HCT116 (cell line): ENCODE measurements around the gene SUSD4. TPM values are rescaled to one million over a fixed set of nuclear protein-coding genes. Genes with fewer than 3 reads are reported as not detected.

ENCODE experiments used
- ATAC-seq: fragments of 200-7000 bp; cut with Tn5 transposase; 2 replicates; pipeline ENCODE4 v1.9.1; 2020; ENCODE audit warnings: mild to moderate bottlenecking, moderate library complexity
- BruUV-seq: library from RNA; stranded (reverse); fragments of 400-500 nt; replicated peaks from 2 replicates; lab custom pipeline; 2021; lab: Mats Ljungman, UMichigan
- CTCF ChIA-PET: fragments of 300-600 bp; sonication (Branson Sonifier 250); formaldehyde crosslinking; loops from one replicate; lab custom pipeline; 2021; ENCODE audit warnings: antibody characterized with exemption; lab: Charles Lee
- POLR2A ChIA-PET: fragments of 300-600, 350-600 bp; sonication (Branson Sonifier 250); formaldehyde crosslinking; loops from one replicate; lab custom pipeline; 2021; ENCODE audit warnings: antibody characterized with exemption; lab: Charles Lee
- RAD21 ChIA-PET, 2 experiments: fragments of 300-600 bp; sonication (Branson Sonifier 250); formaldehyde crosslinking; loops; one replicate each; lab custom pipeline; 2023; ENCODE audit warnings: low total read pairs in 2 of 2; ENCODE audit not compliant: uncharacterized antibody in 2 of 2, unreplicated experiment in 2 of 2, low non-redundant PET in 1 of 2; lab: Charles Lee
- DNase-seq: peaks from one replicate; pipeline ENCODE4 v3.0.0-alpha.2; 2010; ENCODE audit warnings: low read depth, low spot score
- H2AFZ ChIP-seq: fragments of 200-600 bp; shearing (Covaris generic), sonication (generic); 2 replicates; pipeline ENCODE4 v1.6.1; 2017; ENCODE audit warnings: low read depth, mixed run types, mixed read lengths, antibody characterized with exemption, low read length; ENCODE audit not compliant: poor library complexity, severe bottlenecking
- H3K27ac ChIP-seq: 2 replicates; pipeline ENCODE4 v1.5.1; 2012; ENCODE audit warnings: low read depth, low read length
- H3K27me3 ChIP-seq: fragments of 200-600 bp; sonication (generic); 2 replicates; pipeline ENCODE4 v1.6.1; 2016; ENCODE audit warnings: mixed run types, low read length, mixed read lengths; ENCODE audit not compliant: insufficient read depth
- H3K36me3 ChIP-seq, 2 experiments: fragments of 200-500 bp in 1 of 2; fragments of 200-600 bp in 1 of 2; sonication (Bioruptor generic) in 1 of 2; sonication (generic) in 1 of 2; 2 replicates each; pipeline versions ENCODE4 v1.5.1 to v1.6.1; 2014 to 2016; ENCODE audit warnings: low read length in 2 of 2, inconsistent platforms in 1 of 2, mixed read lengths in 1 of 2, mixed run types in 1 of 2; ENCODE audit not compliant: insufficient read depth in 2 of 2, control insufficient read depth in 1 of 2
- H3K4me1 ChIP-seq, 2 experiments: fragments of 200-600 bp in 1 of 2; sonication (generic) in 1 of 2; 2 replicates each; pipeline versions ENCODE4 v1.5.1 to v1.6.1; 2012 to 2017; ENCODE audit warnings: low read length in 2 of 2, inconsistent platforms in 1 of 2, mild to moderate bottlenecking in 1 of 2, mixed read lengths in 1 of 2, mixed run types in 1 of 2, moderate library complexity in 1 of 2; ENCODE audit not compliant: insufficient read depth in 2 of 2, control insufficient read depth in 1 of 2
- H3K4me2 ChIP-seq: fragments of 200-600 bp; sonication (generic); 2 replicates; pipeline ENCODE4 v1.6.1; 2017; ENCODE audit warnings: mixed run types, low read length, mixed read lengths
- H3K4me3 ChIP-seq, 2 experiments: fragments of 200-600 bp in 1 of 2; sonication (generic) in 1 of 2; replicated peaks in 1 of 2; 2 replicates each; pipeline ENCODE4 v1.5.1; 2011 to 2016; ENCODE audit warnings: low read length in 2 of 2, control low read depth in 1 of 2, low read depth in 1 of 2, mild to moderate bottlenecking in 1 of 2, mixed read lengths in 1 of 2, mixed run types in 1 of 2
- H3K79me2 ChIP-seq: fragments of 200-600 bp; sonication (generic); 2 replicates; pipeline ENCODE4 v1.6.1; 2017; ENCODE audit warnings: mild to moderate bottlenecking, mixed run types, low read length, moderate library complexity, mixed read lengths; ENCODE audit not compliant: insufficient read depth
- H3K9ac ChIP-seq: fragments of 200-600 bp; sonication (generic); 2 replicates; pipeline ENCODE4 v1.6.1; 2016; ENCODE audit warnings: low read length, mixed read lengths
- H3K9me2 ChIP-seq: fragments of 200-600 bp; sonication (generic), shearing (Covaris generic); 2 replicates; pipeline ENCODE4 v1.6.1; 2017; ENCODE audit warnings: mixed run types, mild to moderate bottlenecking, moderate library complexity; ENCODE audit not compliant: insufficient read depth
- H3K9me3 ChIP-seq, 2 experiments: fragments of 200-500 bp in 1 of 2; fragments of 200-600 bp in 1 of 2; sonication (Bioruptor generic) in 1 of 2; sonication (generic) in 1 of 2; 2 replicates each; pipeline ENCODE4 v1.6.1; 2014 to 2017; ENCODE audit warnings: low read length in 2 of 2, mixed read lengths in 2 of 2, inconsistent platforms in 1 of 2, low read depth in 1 of 2, mild to moderate bottlenecking in 1 of 2, mixed run types in 1 of 2, moderate library complexity in 1 of 2; ENCODE audit not compliant: control insufficient read depth in 1 of 2, insufficient read depth in 1 of 2
- H4K20me1 ChIP-seq: fragments of 200-600 bp; sonication (generic), shearing (Covaris generic); 2 replicates; pipeline ENCODE4 v1.6.1; 2017; ENCODE audit warnings: mixed run types, mild to moderate bottlenecking, moderate library complexity; ENCODE audit not compliant: insufficient read depth
- CBX3 ChIP-seq: IDR thresholded peaks from 2 replicates; pipeline ENCODE4 v1.6.1; 2012; ENCODE audit warnings: low read depth
- CEBPB ChIP-seq: IDR thresholded peaks from 2 replicates; pipeline ENCODE4 v1.6.1; 2012; ENCODE audit warnings: low read depth
- CTCF ChIP-seq, 3 experiments: fragments of 200-600 bp in 1 of 3; sonication (generic) in 1 of 3; IDR thresholded peaks in 2 of 3; conservative IDR thresholded peaks in 1 of 3; 2 replicates each; pipeline ENCODE4 v1.5.1; 2012 to 2017; ENCODE audit warnings: low read depth in 2 of 3, low read length in 2 of 3, antibody characterized with exemption in 1 of 3, borderline replicate concordance in 1 of 3, control low read depth in 1 of 3, mild to moderate bottlenecking in 1 of 3, mixed read lengths in 1 of 3, mixed run types in 1 of 3, moderate library complexity in 1 of 3; ENCODE audit not compliant: insufficient read depth in 1 of 3
- ELF1 ChIP-seq: IDR thresholded peaks from 2 replicates; pipeline ENCODE4 v1.6.1; 2012; ENCODE audit warnings: low read depth, borderline replicate concordance
- EZH2phosphoT487 ChIP-seq: fragments of 200-600 bp; IDR thresholded peaks from 2 replicates; pipeline ENCODE4 v1.6.1; 2018; ENCODE audit warnings: antibody characterized with exemption, borderline replicate concordance
- FOSL1 ChIP-seq: IDR thresholded peaks from 2 replicates; pipeline ENCODE4 v1.6.1; 2012; ENCODE audit warnings: low read depth
- JUND ChIP-seq: IDR thresholded peaks from 2 replicates; pipeline ENCODE4 v1.6.1; 2012
- MAX ChIP-seq: IDR thresholded peaks from 2 replicates; pipeline ENCODE4 v1.6.1; 2012
- POLR2A ChIP-seq: IDR thresholded peaks from 2 replicates; pipeline ENCODE4 v1.7.0; 2011; ENCODE audit warnings: borderline replicate concordance; ENCODE audit not compliant: insufficient read depth, insufficient read length; ENCODE audit errors: extremely low read depth
- POLR2AphosphoS5 ChIP-seq: IDR thresholded peaks from 2 replicates; pipeline ENCODE4 v1.6.1; 2011; ENCODE audit warnings: mild to moderate bottlenecking, low read depth, low read length, moderate library complexity
- RAD21 ChIP-seq: IDR thresholded peaks from 2 replicates; pipeline ENCODE4 v1.6.1; 2012; ENCODE audit warnings: low read depth, mild to moderate bottlenecking
- SIN3A ChIP-seq: IDR thresholded peaks from 2 replicates; pipeline ENCODE4 v1.6.1; 2012; ENCODE audit warnings: low read depth
- SP1 ChIP-seq: IDR thresholded peaks from 2 replicates; pipeline ENCODE4 v1.6.1; 2012; ENCODE audit warnings: low read depth
- SRF ChIP-seq: IDR thresholded peaks from 2 replicates; pipeline ENCODE4 v1.6.1; 2012; ENCODE audit warnings: low read depth
- TCF7L2 ChIP-seq: IDR thresholded peaks from 2 replicates; pipeline ENCODE4 v1.7.0; 2011; ENCODE audit warnings: borderline replicate concordance, inconsistent platforms; ENCODE audit not compliant: insufficient read depth, insufficient read length; ENCODE audit errors: extremely low read depth
- YY1 ChIP-seq: IDR thresholded peaks from 2 replicates; pipeline ENCODE4 v1.6.1; 2011; ENCODE audit warnings: low read length, low read depth, moderate library complexity, mild to moderate bottlenecking; ENCODE audit not compliant: insufficient replicate concordance; ENCODE audit errors: extremely low read depth
- ZFX ChIP-seq: fragments of 450-650 bp; IDR thresholded peaks from 2 replicates; pipeline ENCODE4 v1.6.1; 2017
- intact Hi-C: fragments of 100-400 bp; cut with micrococcal nuclease; formaldehyde crosslinking; loops from 2 replicates; pipeline ENCODE4 v1.10.0; 2022
- total RNA-seq: library from RNA; stranded (reverse); gene quantifications from one replicate; pipeline ENCODE4 v1.2.1, GENCODE V29; 2021; ENCODE audit not compliant: unreplicated experiment
- TF ChIP-seq, protein P1 (sequence below): IDR thresholded peaks from 2 replicates; pipeline ENCODE4 v1.6.1; 2012; ENCODE audit warnings: low read depth
- TF ChIP-seq, protein P2 (sequence below): IDR thresholded peaks from 2 replicates; pipeline ENCODE4 v1.6.1; 2012
- TF ChIP-seq, protein P3 (sequence below): IDR thresholded peaks from 2 replicates; pipeline ENCODE4 v1.6.1; 2011; ENCODE audit warnings: mild to moderate bottlenecking, low read length, moderate library complexity; ENCODE audit not compliant: insufficient replicate concordance; ENCODE audit errors: extremely low read depth

The SUSD4 gene
- total RNA-seq, 1 experiment from 2014 or later, result 0.59 TPM

DNA sequence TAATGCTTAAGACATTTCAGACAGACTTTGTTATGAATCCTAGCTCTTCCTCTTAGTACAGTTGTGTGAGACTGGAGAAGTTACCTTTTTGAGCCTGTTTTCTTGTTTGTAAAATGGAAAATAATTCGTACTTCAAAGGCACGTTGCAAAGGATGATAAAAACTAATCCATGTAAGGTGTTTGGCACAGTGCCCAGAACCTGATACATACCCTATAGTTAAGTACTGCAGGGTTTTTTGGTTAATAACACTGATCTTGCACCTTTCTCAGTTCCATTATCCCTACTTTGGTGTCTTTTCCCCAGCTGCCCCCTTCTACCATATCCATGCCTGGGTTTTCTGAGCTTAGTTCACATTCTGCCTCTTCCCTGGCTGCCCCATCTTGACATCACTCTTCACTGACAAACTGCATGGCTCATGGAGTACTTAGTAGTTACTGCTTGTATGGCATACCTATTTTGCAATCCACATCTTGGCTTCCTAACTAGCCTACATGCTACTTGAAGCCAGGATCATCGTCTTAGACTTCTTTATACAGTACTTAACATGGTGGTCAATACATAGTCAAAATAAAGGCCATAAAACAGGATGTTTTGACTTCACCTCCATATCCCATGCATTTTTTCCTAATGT, 39.3 kb upstream of the SUSD4 start:
- Histone ChIP-seq H3K9me3 (no peaks in the 10 kb centered on the region), H2AFZ (peak overlapping the region; percentile 85), H3K9ac (no peak overlapping the region), H3K27me3 (no peaks in the 10 kb centered on the region)
- DNase-seq, result no peak
- TF ChIP-seq SP1 (no peak), CTCF (IDR thresholded peaks at IDR 0.05 in 2 of 3, conservative IDR thresholded peaks at IDR 0.05 in 1 of 3; ENCODE audit: borderline replicate concordance in 1 of 3, insufficient read depth in 1 of 3, low read depth in 2 of 3, low read length in 2 of 3) (no peak), EZH2phosphoT487 (no peak), CEBPB (no peak), SIN3A (no peak), POLR2AphosphoS5 (no peak), FOSL1 (no peak), YY1 (no peak), ELF1 (no peak), CBX3 (no peak), MAX (no peak), SRF (no peak), ZFX (no peak), RAD21 (no peak), POLR2A (no peak), TCF7L2 (no peak), JUND (no peak)
- TF ChIP-seq, protein P1, sequence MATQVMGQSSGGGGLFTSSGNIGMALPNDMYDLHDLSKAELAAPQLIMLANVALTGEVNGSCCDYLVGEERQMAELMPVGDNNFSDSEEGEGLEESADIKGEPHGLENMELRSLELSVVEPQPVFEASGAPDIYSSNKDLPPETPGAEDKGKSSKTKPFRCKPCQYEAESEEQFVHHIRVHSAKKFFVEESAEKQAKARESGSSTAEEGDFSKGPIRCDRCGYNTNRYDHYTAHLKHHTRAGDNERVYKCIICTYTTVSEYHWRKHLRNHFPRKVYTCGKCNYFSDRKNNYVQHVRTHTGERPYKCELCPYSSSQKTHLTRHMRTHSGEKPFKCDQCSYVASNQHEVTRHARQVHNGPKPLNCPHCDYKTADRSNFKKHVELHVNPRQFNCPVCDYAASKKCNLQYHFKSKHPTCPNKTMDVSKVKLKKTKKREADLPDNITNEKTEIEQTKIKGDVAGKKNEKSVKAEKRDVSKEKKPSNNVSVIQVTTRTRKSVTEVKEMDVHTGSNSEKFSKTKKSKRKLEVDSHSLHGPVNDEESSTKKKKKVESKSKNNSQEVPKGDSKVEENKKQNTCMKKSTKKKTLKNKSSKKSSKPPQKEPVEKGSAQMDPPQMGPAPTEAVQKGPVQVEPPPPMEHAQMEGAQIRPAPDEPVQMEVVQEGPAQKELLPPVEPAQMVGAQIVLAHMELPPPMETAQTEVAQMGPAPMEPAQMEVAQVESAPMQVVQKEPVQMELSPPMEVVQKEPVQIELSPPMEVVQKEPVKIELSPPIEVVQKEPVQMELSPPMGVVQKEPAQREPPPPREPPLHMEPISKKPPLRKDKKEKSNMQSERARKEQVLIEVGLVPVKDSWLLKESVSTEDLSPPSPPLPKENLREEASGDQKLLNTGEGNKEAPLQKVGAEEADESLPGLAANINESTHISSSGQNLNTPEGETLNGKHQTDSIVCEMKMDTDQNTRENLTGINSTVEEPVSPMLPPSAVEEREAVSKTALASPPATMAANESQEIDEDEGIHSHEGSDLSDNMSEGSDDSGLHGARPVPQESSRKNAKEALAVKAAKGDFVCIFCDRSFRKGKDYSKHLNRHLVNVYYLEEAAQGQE, result no peak
- TF ChIP-seq, protein P2, sequence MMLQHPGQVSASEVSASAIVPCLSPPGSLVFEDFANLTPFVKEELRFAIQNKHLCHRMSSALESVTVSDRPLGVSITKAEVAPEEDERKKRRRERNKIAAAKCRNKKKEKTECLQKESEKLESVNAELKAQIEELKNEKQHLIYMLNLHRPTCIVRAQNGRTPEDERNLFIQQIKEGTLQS, result no peak
- TF ChIP-seq, protein P3, sequence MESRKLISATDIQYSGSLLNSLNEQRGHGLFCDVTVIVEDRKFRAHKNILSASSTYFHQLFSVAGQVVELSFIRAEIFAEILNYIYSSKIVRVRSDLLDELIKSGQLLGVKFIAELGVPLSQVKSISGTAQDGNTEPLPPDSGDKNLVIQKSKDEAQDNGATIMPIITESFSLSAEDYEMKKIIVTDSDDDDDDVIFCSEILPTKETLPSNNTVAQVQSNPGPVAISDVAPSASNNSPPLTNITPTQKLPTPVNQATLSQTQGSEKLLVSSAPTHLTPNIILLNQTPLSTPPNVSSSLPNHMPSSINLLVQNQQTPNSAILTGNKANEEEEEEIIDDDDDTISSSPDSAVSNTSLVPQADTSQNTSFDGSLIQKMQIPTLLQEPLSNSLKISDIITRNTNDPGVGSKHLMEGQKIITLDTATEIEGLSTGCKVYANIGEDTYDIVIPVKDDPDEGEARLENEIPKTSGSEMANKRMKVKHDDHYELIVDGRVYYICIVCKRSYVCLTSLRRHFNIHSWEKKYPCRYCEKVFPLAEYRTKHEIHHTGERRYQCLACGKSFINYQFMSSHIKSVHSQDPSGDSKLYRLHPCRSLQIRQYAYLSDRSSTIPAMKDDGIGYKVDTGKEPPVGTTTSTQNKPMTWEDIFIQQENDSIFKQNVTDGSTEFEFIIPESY, result no peak
- TF ChIP-seq, all 23 proteins: peak for 0
- ATAC-seq, result no peak
- intact Hi-C loops, result no loop called here
- RAD21 ChIA-PET, result no interaction called here
- POLR2A ChIA-PET, result no interaction called here
- no TSS peak for BruUV-seq
- Histone ChIP-seq H3K79me2 (no peaks in the 10 kb centered on the region), H3K4me1 (peaks cover 11 to 19% of the 10 kb centered on the region in 2 experiments), H3K4me3 (no peak overlapping the region), H3K36me3 (no peaks in the 10 kb centered on the region), H3K4me2 (peak overlapping the region; percentile 60), H3K27ac (no peak overlapping the region), H4K20me1 (no peaks in the 10 kb centered on the region), H3K9me2 (no peaks in the 10 kb centered on the region)
- CTCF ChIA-PET, result no interaction called here
